GM10248 (cell line): Measurements from ENCODE around the gene IL22RA1.

Experiments
- CTCF ChIA-PET: fragments of 300-600 bp; sonication (Branson Sonifier 250); formaldehyde crosslinking; extraction: SDS; loops from one replicate; lab custom pipeline; 2021; ENCODE audit warnings: antibody characterized with exemption; lab: Yijun Ruan, JAX
- POLR2A ChIA-PET: fragments of 350-650 bp; sonication (Branson Sonifier 250); formaldehyde crosslinking; extraction: SDS; loops from one replicate; lab custom pipeline; 2020; ENCODE audit warnings: antibody characterized with exemption; lab: Yijun Ruan, JAX
- DNase-seq: peaks from one replicate; pipeline ENCODE4 v3.0.0; 2012; ENCODE audit errors: extremely low spot score
- TF ChIP-seq, protein P1 (sequence below): IDR thresholded peaks from 2 replicates; pipeline ENCODE4 v1.5.1; 2012; ENCODE audit warnings: mild to moderate bottlenecking, low read depth; ENCODE audit errors: extremely low read depth, missing control alignments, control extremely low read depth

Gene IL22RA1

DNA sequence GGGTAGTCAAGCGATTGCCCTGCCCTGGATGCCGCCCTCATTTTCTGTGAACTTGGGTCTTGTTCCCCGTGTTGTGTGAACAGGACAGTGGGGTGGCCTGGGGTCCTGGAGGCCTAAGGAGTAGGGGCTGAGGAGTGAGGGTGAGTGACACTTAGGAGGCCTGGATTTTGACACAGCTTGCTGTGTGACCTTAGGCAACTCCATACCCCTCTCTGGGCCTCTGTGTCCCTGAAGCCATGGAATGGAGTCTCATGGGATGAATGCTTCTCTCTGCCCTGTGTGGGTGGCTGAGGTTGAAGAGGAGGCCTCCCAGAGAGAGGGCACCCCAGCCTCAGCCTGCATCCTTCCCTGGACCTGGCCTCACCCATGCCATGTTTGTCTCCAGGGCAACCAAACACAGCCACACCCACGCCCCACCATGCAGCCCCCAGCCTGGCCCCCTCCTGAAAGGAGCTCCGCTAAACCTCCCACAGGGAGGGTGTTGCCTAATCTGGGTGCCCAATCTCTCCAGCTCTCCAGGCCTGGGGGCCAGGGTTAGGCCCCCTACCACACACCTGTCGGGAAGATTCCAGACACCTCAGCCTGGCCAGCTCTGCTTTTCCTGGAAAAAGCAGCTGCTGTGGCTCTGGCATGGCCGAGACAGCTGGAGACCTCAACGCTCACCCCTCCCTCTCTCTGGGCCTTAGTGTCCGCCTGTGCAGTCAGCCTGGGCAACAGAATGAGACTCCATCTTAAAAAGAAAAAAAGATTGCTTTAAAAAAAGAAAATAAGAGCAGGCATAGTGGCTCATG lies 40.9 kb downstream of the IL22RA1 start:
- no peak for DNase-seq
- CTCF ChIA-PET, result interaction anchor here (1.4 to 1.6 kb wide), 3 partner anchors 9 to 51 kb away, joined by 3 to 5 read pairs (median 4); no protein-coding TSS in a partner anchor
- TF ChIP-seq, protein P1, sequence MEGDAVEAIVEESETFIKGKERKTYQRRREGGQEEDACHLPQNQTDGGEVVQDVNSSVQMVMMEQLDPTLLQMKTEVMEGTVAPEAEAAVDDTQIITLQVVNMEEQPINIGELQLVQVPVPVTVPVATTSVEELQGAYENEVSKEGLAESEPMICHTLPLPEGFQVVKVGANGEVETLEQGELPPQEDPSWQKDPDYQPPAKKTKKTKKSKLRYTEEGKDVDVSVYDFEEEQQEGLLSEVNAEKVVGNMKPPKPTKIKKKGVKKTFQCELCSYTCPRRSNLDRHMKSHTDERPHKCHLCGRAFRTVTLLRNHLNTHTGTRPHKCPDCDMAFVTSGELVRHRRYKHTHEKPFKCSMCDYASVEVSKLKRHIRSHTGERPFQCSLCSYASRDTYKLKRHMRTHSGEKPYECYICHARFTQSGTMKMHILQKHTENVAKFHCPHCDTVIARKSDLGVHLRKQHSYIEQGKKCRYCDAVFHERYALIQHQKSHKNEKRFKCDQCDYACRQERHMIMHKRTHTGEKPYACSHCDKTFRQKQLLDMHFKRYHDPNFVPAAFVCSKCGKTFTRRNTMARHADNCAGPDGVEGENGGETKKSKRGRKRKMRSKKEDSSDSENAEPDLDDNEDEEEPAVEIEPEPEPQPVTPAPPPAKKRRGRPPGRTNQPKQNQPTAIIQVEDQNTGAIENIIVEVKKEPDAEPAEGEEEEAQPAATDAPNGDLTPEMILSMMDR, result no peak
- POLR2A ChIA-PET, result no interaction called here

DNA sequence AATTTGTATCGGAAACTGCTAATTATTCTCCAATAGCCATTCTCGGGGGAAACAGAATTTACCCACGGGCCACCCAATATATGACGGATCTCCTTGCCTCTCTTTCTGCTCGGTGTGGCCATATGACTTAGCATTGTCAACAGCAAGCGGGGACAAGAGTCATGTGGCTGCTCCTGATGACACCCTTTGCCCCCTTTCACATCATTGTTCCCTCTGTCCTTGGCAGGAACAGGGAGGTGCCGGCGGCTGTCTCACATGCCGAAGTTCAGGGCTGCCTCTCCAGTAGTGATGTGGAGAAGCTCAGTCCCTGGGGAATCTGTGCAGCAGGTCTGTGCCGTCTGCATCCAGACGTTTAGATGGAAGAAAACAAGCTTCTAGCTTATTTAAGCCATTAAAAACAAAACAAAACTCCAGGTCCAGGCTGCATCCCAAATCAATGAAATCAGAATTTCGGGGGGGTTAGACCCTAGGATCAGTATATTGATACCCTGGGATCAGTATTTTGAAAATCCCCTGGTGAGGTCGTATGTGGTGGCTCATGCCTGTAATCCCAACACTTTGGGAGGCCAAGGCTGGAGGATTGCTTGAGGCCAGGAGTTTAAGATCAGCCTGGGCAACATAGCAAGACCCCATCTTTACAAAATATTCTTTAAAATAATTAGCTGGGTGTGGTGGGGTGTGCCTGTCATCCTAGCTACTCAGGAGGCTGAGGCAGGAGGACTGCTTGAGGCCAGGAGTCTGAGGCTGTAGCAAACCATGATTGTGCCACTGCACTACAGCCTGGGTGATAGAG lies 41.8 kb downstream of the IL22RA1 start:
- ChIA-PET CTCF (interaction anchor here (0.9 kb wide), 1 partner anchor 30 kb away, joined by 3 read pairs; no protein-coding TSS in a partner anchor), POLR2A (no interaction called here)
- DNase-seq, result no peak
- TF ChIP-seq, protein P1, result no peak

- ChIA-PET POLR2A (no interaction called here), CTCF (no interaction called here)
- TF ChIP-seq, protein P1, result no peak
- no peak for DNase-seq
Measured at GRCh38 chr1:24098943-24099638, 43.8 kb downstream of the IL22RA1 start.

- TF ChIP-seq, protein P1, result no peak
- DNase-seq, result no peak
- CTCF ChIA-PET, result no interaction called here
- POLR2A ChIA-PET, result no interaction called here
Measured at GRCh38 chr1:24098102-24098501, 44.8 kb downstream of the IL22RA1 start.

- no peak for DNase-seq
- TF ChIP-seq, protein P1, result no peak
- CTCF ChIA-PET, result no interaction called here
- POLR2A ChIA-PET, result no interaction called here
Measured at GRCh38 chr1:24097663-24098062, 45.3 kb downstream of the IL22RA1 start.

GRCh38 chr1:24096739-24097103 lies 46.2 kb downstream of the IL22RA1 start:
- POLR2A ChIA-PET, result no interaction called here
- TF ChIP-seq, protein P1, result no peak
- no peak for DNase-seq
- CTCF ChIA-PET, result no interaction called here
